HCT116 (cell line): Measurements from ENCODE around the gene NCOA1. TPM values are rescaled to one million over a fixed set of nuclear protein-coding genes. Genes with fewer than 3 reads are reported as not detected.
A peak's percentile ranks its signal among the peaks of the same experiment; 100 is the strongest.

ENCODE experiments used
- ATAC-seq: fragments of 200-7000 bp; cut with Tn5 transposase; 2 replicates; pipeline ENCODE4 v1.9.1; 2020; ENCODE audit warnings: mild to moderate bottlenecking, moderate library complexity
- BruUV-seq: library from RNA; stranded (reverse); fragments of 400-500 nt; replicated peaks from 2 replicates; lab custom pipeline; 2021; lab: Mats Ljungman, UMichigan
- CTCF ChIA-PET: fragments of 300-600 bp; sonication (Branson Sonifier 250); formaldehyde crosslinking; loops from one replicate; lab custom pipeline; 2021; ENCODE audit warnings: antibody characterized with exemption; lab: Charles Lee
- POLR2A ChIA-PET: fragments of 300-600, 350-600 bp; sonication (Branson Sonifier 250); formaldehyde crosslinking; loops from one replicate; lab custom pipeline; 2021; ENCODE audit warnings: antibody characterized with exemption; lab: Charles Lee
- RAD21 ChIA-PET, 2 experiments: fragments of 300-600 bp; sonication (Branson Sonifier 250); formaldehyde crosslinking; loops; one replicate each; lab custom pipeline; 2023; ENCODE audit warnings: low total read pairs in 2 of 2; ENCODE audit not compliant: uncharacterized antibody in 2 of 2, unreplicated experiment in 2 of 2, low non-redundant PET in 1 of 2; lab: Charles Lee
- DNase-seq: peaks from one replicate; pipeline ENCODE4 v3.0.0-alpha.2; 2010; ENCODE audit warnings: low read depth, low spot score
- H2AFZ ChIP-seq: fragments of 200-600 bp; shearing (Covaris generic), sonication (generic); 2 replicates; pipeline ENCODE4 v1.6.1; 2017; ENCODE audit warnings: low read depth, mixed run types, mixed read lengths, antibody characterized with exemption, low read length; ENCODE audit not compliant: poor library complexity, severe bottlenecking
- H3K27ac ChIP-seq: 2 replicates; pipeline ENCODE4 v1.5.1; 2012; ENCODE audit warnings: low read depth, low read length
- H3K27me3 ChIP-seq: fragments of 200-600 bp; sonication (generic); 2 replicates; pipeline ENCODE4 v1.6.1; 2016; ENCODE audit warnings: mixed run types, low read length, mixed read lengths; ENCODE audit not compliant: insufficient read depth
- H3K36me3 ChIP-seq, 2 experiments: fragments of 200-500 bp in 1 of 2; fragments of 200-600 bp in 1 of 2; sonication (Bioruptor generic) in 1 of 2; sonication (generic) in 1 of 2; 2 replicates each; pipeline versions ENCODE4 v1.5.1 to v1.6.1; 2014 to 2016; ENCODE audit warnings: low read length in 2 of 2, inconsistent platforms in 1 of 2, mixed read lengths in 1 of 2, mixed run types in 1 of 2; ENCODE audit not compliant: insufficient read depth in 2 of 2, control insufficient read depth in 1 of 2
- H3K4me1 ChIP-seq, 2 experiments: fragments of 200-600 bp in 1 of 2; sonication (generic) in 1 of 2; 2 replicates each; pipeline versions ENCODE4 v1.5.1 to v1.6.1; 2012 to 2017; ENCODE audit warnings: low read length in 2 of 2, inconsistent platforms in 1 of 2, mild to moderate bottlenecking in 1 of 2, mixed read lengths in 1 of 2, mixed run types in 1 of 2, moderate library complexity in 1 of 2; ENCODE audit not compliant: insufficient read depth in 2 of 2, control insufficient read depth in 1 of 2
- H3K4me2 ChIP-seq: fragments of 200-600 bp; sonication (generic); 2 replicates; pipeline ENCODE4 v1.6.1; 2017; ENCODE audit warnings: mixed run types, low read length, mixed read lengths
- H3K4me3 ChIP-seq, 2 experiments: fragments of 200-600 bp in 1 of 2; sonication (generic) in 1 of 2; replicated peaks in 1 of 2; 2 replicates each; pipeline ENCODE4 v1.5.1; 2011 to 2016; ENCODE audit warnings: low read length in 2 of 2, control low read depth in 1 of 2, low read depth in 1 of 2, mild to moderate bottlenecking in 1 of 2, mixed read lengths in 1 of 2, mixed run types in 1 of 2
- H3K79me2 ChIP-seq: fragments of 200-600 bp; sonication (generic); 2 replicates; pipeline ENCODE4 v1.6.1; 2017; ENCODE audit warnings: mild to moderate bottlenecking, mixed run types, low read length, moderate library complexity, mixed read lengths; ENCODE audit not compliant: insufficient read depth
- H3K9ac ChIP-seq: fragments of 200-600 bp; sonication (generic); 2 replicates; pipeline ENCODE4 v1.6.1; 2016; ENCODE audit warnings: low read length, mixed read lengths
- H3K9me2 ChIP-seq: fragments of 200-600 bp; sonication (generic), shearing (Covaris generic); 2 replicates; pipeline ENCODE4 v1.6.1; 2017; ENCODE audit warnings: mixed run types, mild to moderate bottlenecking, moderate library complexity; ENCODE audit not compliant: insufficient read depth
- H3K9me3 ChIP-seq, 2 experiments: fragments of 200-500 bp in 1 of 2; fragments of 200-600 bp in 1 of 2; sonication (Bioruptor generic) in 1 of 2; sonication (generic) in 1 of 2; 2 replicates each; pipeline ENCODE4 v1.6.1; 2014 to 2017; ENCODE audit warnings: low read length in 2 of 2, mixed read lengths in 2 of 2, inconsistent platforms in 1 of 2, low read depth in 1 of 2, mild to moderate bottlenecking in 1 of 2, mixed run types in 1 of 2, moderate library complexity in 1 of 2; ENCODE audit not compliant: control insufficient read depth in 1 of 2, insufficient read depth in 1 of 2
- H4K20me1 ChIP-seq: fragments of 200-600 bp; sonication (generic), shearing (Covaris generic); 2 replicates; pipeline ENCODE4 v1.6.1; 2017; ENCODE audit warnings: mixed run types, mild to moderate bottlenecking, moderate library complexity; ENCODE audit not compliant: insufficient read depth
- CBX3 ChIP-seq: IDR thresholded peaks from 2 replicates; pipeline ENCODE4 v1.6.1; 2012; ENCODE audit warnings: low read depth
- CTCF ChIP-seq, 3 experiments: fragments of 200-600 bp in 1 of 3; sonication (generic) in 1 of 3; IDR thresholded peaks in 2 of 3; conservative IDR thresholded peaks in 1 of 3; 2 replicates each; pipeline ENCODE4 v1.5.1; 2012 to 2017; ENCODE audit warnings: low read depth in 2 of 3, low read length in 2 of 3, antibody characterized with exemption in 1 of 3, borderline replicate concordance in 1 of 3, control low read depth in 1 of 3, mild to moderate bottlenecking in 1 of 3, mixed read lengths in 1 of 3, mixed run types in 1 of 3, moderate library complexity in 1 of 3; ENCODE audit not compliant: insufficient read depth in 1 of 3
- EGR1 ChIP-seq: IDR thresholded peaks from 2 replicates; pipeline ENCODE4 v1.6.1; 2012; ENCODE audit warnings: low read depth
- FOSL1 ChIP-seq: IDR thresholded peaks from 2 replicates; pipeline ENCODE4 v1.6.1; 2012; ENCODE audit warnings: low read depth
- JUND ChIP-seq: IDR thresholded peaks from 2 replicates; pipeline ENCODE4 v1.6.1; 2012
- POLR2AphosphoS5 ChIP-seq: IDR thresholded peaks from 2 replicates; pipeline ENCODE4 v1.6.1; 2011; ENCODE audit warnings: mild to moderate bottlenecking, low read depth, low read length, moderate library complexity
- RAD21 ChIP-seq: IDR thresholded peaks from 2 replicates; pipeline ENCODE4 v1.6.1; 2012; ENCODE audit warnings: low read depth, mild to moderate bottlenecking
- SIN3A ChIP-seq: IDR thresholded peaks from 2 replicates; pipeline ENCODE4 v1.6.1; 2012; ENCODE audit warnings: low read depth
- SP1 ChIP-seq: IDR thresholded peaks from 2 replicates; pipeline ENCODE4 v1.6.1; 2012; ENCODE audit warnings: low read depth
- SRF ChIP-seq: IDR thresholded peaks from 2 replicates; pipeline ENCODE4 v1.6.1; 2012; ENCODE audit warnings: low read depth
- YY1 ChIP-seq: IDR thresholded peaks from 2 replicates; pipeline ENCODE4 v1.6.1; 2011; ENCODE audit warnings: low read length, low read depth, moderate library complexity, mild to moderate bottlenecking; ENCODE audit not compliant: insufficient replicate concordance; ENCODE audit errors: extremely low read depth
- ZFX ChIP-seq: fragments of 450-650 bp; IDR thresholded peaks from 2 replicates; pipeline ENCODE4 v1.6.1; 2017
- ZNF274 ChIP-seq: fragments of 200-500 bp; sonication (Bioruptor generic); IDR thresholded peaks from 2 replicates; pipeline ENCODE4 v1.6.1; 2014; ENCODE audit warnings: mild to moderate bottlenecking, low read depth, low read length, inconsistent platforms
- intact Hi-C: fragments of 100-400 bp; cut with micrococcal nuclease; formaldehyde crosslinking; loops from 2 replicates; pipeline ENCODE4 v1.10.0; 2022
- total RNA-seq: library from RNA; stranded (reverse); gene quantifications from one replicate; pipeline ENCODE4 v1.2.1, GENCODE V29; 2021; ENCODE audit not compliant: unreplicated experiment
- TF ChIP-seq, protein P1 (sequence below): IDR thresholded peaks from 2 replicates; pipeline ENCODE4 v1.6.1; 2012

NCOA1 gene
- total RNA-seq, 1 experiment from 2014 or later: 10.4 TPM

GRCh38 chr2:24456599-24457556 is 34.2 kb upstream of the NCOA1 start:
- Histone ChIP-seq H3K4me1 (peaks cover 0 to 11% of the 10 kb centered on the region in 2 experiments; a peak in 2 of 4 replicates), H3K9me3 (no peaks in the 10 kb centered on the region), H3K36me3 (no peaks in the 10 kb centered on the region), H3K9ac (no peak overlapping the region), H3K9me2 (no peaks in the 10 kb centered on the region), H4K20me1 (no peaks in the 10 kb centered on the region), H3K4me2 (peak overlapping the region; percentile 69), H2AFZ (peak overlapping the region; percentile 87), H3K4me3 (peak overlapping the region; percentile 13 to 30; a peak in 2 of 4 replicates), H3K79me2 (no peaks in the 10 kb centered on the region), H3K27ac (no peak overlapping the region), H3K27me3 (no peaks in the 10 kb centered on the region)
- no TSS peak for BruUV-seq
- ChIA-PET CTCF (interaction anchor here (0.9 kb wide), 1 partner anchor 35 kb away, joined by 3 read pairs; no protein-coding TSS in a partner anchor), RAD21 (no interaction called here), POLR2A (interaction anchor here (0.9 kb wide), 1 partner anchor 336 kb away, joined by 3 read pairs; the partner anchor contains the start of genes CENPO and PTRHD1)
- intact Hi-C loops: no loop called here
- DNase-seq (peak; percentile 21), ATAC-seq (peak; percentile 98)
- TF ChIP-seq EGR1 (no peak), FOSL1 (peak; percentile 89), JUND (peak; percentile 78), ZNF274 (no peak), SP1 (0 out of 2 replicates have a peak, but pooled peaks have one; percentile 29), POLR2AphosphoS5 (peak; percentile 19; the same call in 1 of the 2 replicates), CBX3 (0 out of 2 replicates have a peak, but pooled peaks have one; percentile 33)

GRCh38 chr2:24457696-24458386 is 33.2 kb upstream of the NCOA1 start:
- RAD21 ChIA-PET: no interaction called here
- H2AFZ ChIP-seq: no peak overlapping the region
- H3K9me2 ChIP-seq: no peaks in the 10 kb centered on the region
- CTCF ChIA-PET: interaction anchor here (0.9 kb wide), 1 partner anchor 36 kb away, joined by 3 read pairs; no protein-coding TSS in a partner anchor
- H3K9ac ChIP-seq: no peak overlapping the region
- DNase-seq: no peak
- no peaks in the 10 kb centered on the region for H3K27me3 ChIP-seq
- no peak overlapping the region for H3K4me3 ChIP-seq
- no TSS peak for BruUV-seq
- no peak overlapping the region for H3K4me2 ChIP-seq
- H3K4me1 ChIP-seq: peaks cover 0 to 11% of the 10 kb centered on the region in 2 experiments; a peak in 2 of 4 replicates
- H3K9me3 ChIP-seq: no peaks in the 10 kb centered on the region
- no peaks in the 10 kb centered on the region for H3K36me3 ChIP-seq
- no peak overlapping the region for H3K27ac ChIP-seq
- intact Hi-C loops: no loop called here
- H4K20me1 ChIP-seq: no peaks in the 10 kb centered on the region
- POLR2A ChIA-PET: no interaction called here
- no peak for ATAC-seq
- no peaks in the 10 kb centered on the region for H3K79me2 ChIP-seq
- TF ChIP-seq, protein P1, sequence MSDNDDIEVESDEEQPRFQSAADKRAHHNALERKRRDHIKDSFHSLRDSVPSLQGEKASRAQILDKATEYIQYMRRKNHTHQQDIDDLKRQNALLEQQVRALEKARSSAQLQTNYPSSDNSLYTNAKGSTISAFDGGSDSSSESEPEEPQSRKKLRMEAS: no peak
- no peak for TF ChIP-seq CTCF (IDR thresholded peaks at IDR 0.05 in 2 of 3, conservative IDR thresholded peaks at IDR 0.05 in 1 of 3; ENCODE audit: borderline replicate concordance in 1 of 3, insufficient read depth in 1 of 3, low read depth in 2 of 3, low read length in 2 of 3)
- TF ChIP-seq SIN3A: no peak
- no peak for TF ChIP-seq ZFX
- no peak for TF ChIP-seq ZNF274
- no peak for TF ChIP-seq SRF
- TF ChIP-seq YY1: no peak
- no peak for TF ChIP-seq RAD21
- TF ChIP-seq JUND: no peak
- no peak for TF ChIP-seq EGR1
- TF ChIP-seq CBX3: no peak
